HepG2 (cell line): ENCODE results near the gene PSKH1. TPM values are rescaled to one million over a fixed set of nuclear protein-coding genes. Genes with fewer than 3 reads are reported as not detected.

ENCODE experiments used
- BCL6 ChIP-seq: IDR thresholded peaks from 2 replicates; pipeline ENCODE4 v1.6.1; 2016; ENCODE audit warnings: missing genetic modification reagents, missing compliant biosample characterization
- CEBPB ChIP-seq: IDR thresholded peaks from 2 replicates; pipeline ENCODE4 v1.6.1; 2011; ENCODE audit warnings: low read depth, low read length, improper control_type of control experiment, borderline replicate concordance
- ETV5 ChIP-seq: IDR thresholded peaks from 2 replicates; pipeline ENCODE4 v1.6.1; 2018; ENCODE audit warnings: missing biosample characterization, missing genetic modification reagents, inconsistent platforms, borderline replicate concordance
- GTF3A ChIP-seq: sonication (generic); formaldehyde crosslinking; conservative IDR thresholded peaks from 2 replicates; pipeline ENCODE4 v1.4.0; 2020; ENCODE audit warnings: mild to moderate bottlenecking, missing genetic modification reagents
- HES4 ChIP-seq: sonication (generic); formaldehyde crosslinking; IDR thresholded peaks from 2 replicates; pipeline ENCODE4 v1.9.0; 2021; ENCODE audit warnings: mild to moderate bottlenecking, missing genetic modification reagents, borderline replicate concordance
- HHEX ChIP-seq: IDR thresholded peaks from 2 replicates; pipeline ENCODE4 v1.6.1; 2016; ENCODE audit warnings: control low read depth
- HOXA7 ChIP-seq: sonication (generic); formaldehyde crosslinking; IDR thresholded peaks from 2 replicates; pipeline ENCODE4 v1.8.1; 2022; ENCODE audit warnings: mild to moderate bottlenecking, missing genetic modification reagents, moderate library complexity
- JUND ChIP-seq: sonication (generic); formaldehyde crosslinking; IDR thresholded peaks from 2 replicates; pipeline ENCODE4 v1.8.0; 2022; ENCODE audit warnings: mild to moderate bottlenecking, missing genetic modification reagents
- MAZ ChIP-seq, 2 experiments: sonication (generic) in 1 of 2; formaldehyde crosslinking in 1 of 2; IDR thresholded peaks; 2 replicates each; pipeline versions ENCODE4 v1.5.0 to v1.6.1; 2012 to 2020; ENCODE audit warnings: low read depth in 2 of 2, mild to moderate bottlenecking in 2 of 2, borderline replicate concordance in 1 of 2, improper control_type of control experiment in 1 of 2, low read length in 1 of 2, missing genetic modification reagents in 1 of 2, moderate library complexity in 1 of 2
- MTA1 ChIP-seq: sonication (generic); formaldehyde crosslinking; IDR thresholded peaks from 2 replicates; pipeline ENCODE4 v1.4.0; 2020; ENCODE audit warnings: missing genetic modification reagents, mild to moderate bottlenecking, borderline replicate concordance
- SNAPC2 ChIP-seq: sonication (generic); formaldehyde crosslinking; IDR thresholded peaks from 2 replicates; pipeline ENCODE4 v1.8.1; 2022; ENCODE audit warnings: mild to moderate bottlenecking, missing genetic modification reagents
- STAT5B ChIP-seq: sonication (generic); formaldehyde crosslinking; IDR thresholded peaks from 2 replicates; pipeline ENCODE4 v1.4.0; 2020; ENCODE audit warnings: missing genetic modification reagents
- U2AF1 ChIP-seq: fragments of 200-400 bp; formaldehyde crosslinking; optimal IDR thresholded peaks from 2 replicates; pipeline ENCODE3; 2017; ENCODE audit warnings: mild to moderate bottlenecking, low read depth, low read length
- ZFP36 ChIP-seq: fragments of 150-350 bp; IDR thresholded peaks from 2 replicates; pipeline ENCODE4 v1.6.1; 2018; ENCODE audit warnings: borderline replicate concordance, low read length, low read depth; ENCODE audit not compliant: partially characterized antibody
- ZMYM2 ChIP-seq: sonication (generic); formaldehyde crosslinking; IDR thresholded peaks from 2 replicates; pipeline ENCODE4 v1.8.0; 2022; ENCODE audit warnings: mild to moderate bottlenecking, missing genetic modification reagents
- ZNF282 ChIP-seq: fragments of 450-650 bp; IDR thresholded peaks from 2 replicates; pipeline ENCODE4 v1.6.1; 2018; ENCODE audit not compliant: partially characterized antibody
- ZNF337 ChIP-seq: sonication (generic); formaldehyde crosslinking; IDR thresholded peaks from 2 replicates; pipeline ENCODE4 v1.5.1; 2020; ENCODE audit warnings: missing genetic modification reagents, low read depth, mild to moderate bottlenecking, borderline replicate concordance
- ZNF598 ChIP-seq: sonication (generic); formaldehyde crosslinking; IDR thresholded peaks from 2 replicates; pipeline ENCODE4 v1.5.1; 2020; ENCODE audit warnings: mild to moderate bottlenecking, missing genetic modification reagents, borderline replicate concordance
- ZNF761 ChIP-seq: sonication (generic); formaldehyde crosslinking; conservative IDR thresholded peaks from 2 replicates; pipeline ENCODE4 v1.4.0; 2020; ENCODE audit warnings: mild to moderate bottlenecking, missing genetic modification reagents
- polyA plus RNA-seq, 8 experiments: library from polyadenylated mRNA; depleted of rRNA in 3 of 8; stranded (reverse) in 7 of 8; unstranded in 1 of 8; fragments of >200 nt; fragmentation: Illumina TruSeq in 4 of 8; extraction: Trizol in 4 of 8; gene quantifications; 2 replicates each; pipeline versions ENCODE4 v1.2.1 to v1.2.3, GENCODE V29; 2011 to 2016; ENCODE audit warnings: low read depth in 4 of 8, missing spikeins in 1 of 8, mixed read lengths in 1 of 8; ENCODE audit not compliant: insufficient read depth in 1 of 8
- total RNA-seq, 5 experiments: library from RNA; depleted of rRNA; stranded (reverse); fragments of >200 nt; fragmentation: Illumina TruSeq; extraction: Trizol; gene quantifications; 2 replicates each; pipeline ENCODE4 v1.2.3, GENCODE V29; 2016; ENCODE audit warnings: low read depth in 1 of 5
- TF ChIP-seq, protein P1 (sequence below): IDR thresholded peaks from 2 replicates; pipeline ENCODE4 v1.6.1; 2012; ENCODE audit warnings: inconsistent platforms
- TF ChIP-seq, protein P2 (sequence below): sonication (generic); formaldehyde crosslinking; IDR thresholded peaks from 2 replicates; pipeline ENCODE4 v1.5.1; 2020; ENCODE audit warnings: mild to moderate bottlenecking, missing genetic modification reagents, borderline replicate concordance
- TF ChIP-seq, protein P3 (sequence below): sonication (generic); formaldehyde crosslinking; IDR thresholded peaks from 2 replicates; pipeline ENCODE4 v1.5.0; 2020; ENCODE audit warnings: mild to moderate bottlenecking, missing genetic modification reagents
- TF ChIP-seq, protein P4 (sequence below): IDR thresholded peaks from 2 replicates; pipeline ENCODE4 v1.6.1; 2016; ENCODE audit warnings: missing compliant biosample characterization, missing genetic modification reagents, borderline replicate concordance

The PSKH1 gene
- total and polyA plus RNA-seq, 2 of the 13 experiments (the other 11 are each of a cell fraction or from before 2014, with no cell fraction given) = 8.4 to 19.1 TPM

DNA sequence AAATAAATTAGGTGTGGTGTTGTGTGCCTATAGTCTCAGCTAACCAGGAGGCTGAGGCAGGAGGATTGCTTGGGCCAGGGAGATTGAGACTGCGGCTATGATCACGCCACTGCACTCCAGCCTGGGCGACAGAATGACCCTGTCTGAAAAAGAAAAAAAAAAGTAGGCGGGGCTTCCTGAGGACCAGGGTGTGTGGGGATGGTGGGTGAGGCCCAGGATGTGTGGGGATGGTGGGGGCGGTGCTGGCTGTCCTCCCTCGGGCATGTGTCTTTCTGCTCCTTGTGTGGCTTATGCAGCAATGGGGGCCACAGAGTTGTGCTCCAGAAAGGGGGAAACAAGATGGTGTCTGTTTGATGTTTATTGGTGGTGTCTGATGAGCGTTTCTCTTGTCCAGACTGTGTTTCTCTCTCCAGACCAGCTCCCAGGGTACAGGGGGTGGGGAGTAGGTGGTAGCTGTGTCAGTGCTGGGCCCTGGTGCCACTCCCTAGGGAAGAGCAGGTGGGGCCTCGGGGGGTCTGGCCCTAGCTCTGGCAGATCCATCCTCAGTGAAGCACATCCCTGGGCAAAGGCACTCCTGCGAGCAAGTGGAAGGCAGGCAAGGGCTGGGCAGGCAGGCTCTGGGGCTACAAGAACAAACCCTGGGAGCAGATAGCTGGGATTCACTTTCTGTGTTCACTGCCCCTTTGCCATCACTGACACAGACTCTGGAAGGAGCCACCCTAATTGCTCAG, 48.6 kb downstream of the PSKH1 start (continued):
- TF ChIP-seq HES4 (CRISPR knock-in tag) (0 out of 2 replicates have a peak, but pooled peaks have one; percentile 10), BCL6 (CRISPR knock-in tag) (no peak), CEBPB (no peak), HHEX (CRISPR knock-in tag) (0 out of 2 replicates have a peak, but pooled peaks have one; percentile 28), JUND (CRISPR knock-in tag) (no peak), ZNF337 (no peak), ZNF761 (no peak), STAT5B (CRISPR knock-in tag) (no peak), MTA1 (CRISPR knock-in tag) (peak; percentile 42; the same call in 1 of the 2 replicates), ZNF282 (no peak), SNAPC2 (no peak), ZMYM2 (no peak), ZNF598 (CRISPR knock-in tag) (no peak), ZFP36 (no peak), HOXA7 (CRISPR knock-in tag) (no peak), MAZ (IDR thresholded peaks at IDR 0.05; ENCODE audit: borderline replicate concordance, low read depth, low read length) (no peak), MAZ (CRISPR knock-in tag; IDR thresholded peaks at IDR 0.05; ENCODE audit: low read depth) (peak; percentile 39; the same call in 1 of the 2 replicates), U2AF1 (no peak), GTF3A (CRISPR knock-in tag) (no peak), ETV5 (no peak)
- TF ChIP-seq, protein P1, sequence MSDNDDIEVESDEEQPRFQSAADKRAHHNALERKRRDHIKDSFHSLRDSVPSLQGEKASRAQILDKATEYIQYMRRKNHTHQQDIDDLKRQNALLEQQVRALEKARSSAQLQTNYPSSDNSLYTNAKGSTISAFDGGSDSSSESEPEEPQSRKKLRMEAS = no peak
- TF ChIP-seq, protein P2, sequence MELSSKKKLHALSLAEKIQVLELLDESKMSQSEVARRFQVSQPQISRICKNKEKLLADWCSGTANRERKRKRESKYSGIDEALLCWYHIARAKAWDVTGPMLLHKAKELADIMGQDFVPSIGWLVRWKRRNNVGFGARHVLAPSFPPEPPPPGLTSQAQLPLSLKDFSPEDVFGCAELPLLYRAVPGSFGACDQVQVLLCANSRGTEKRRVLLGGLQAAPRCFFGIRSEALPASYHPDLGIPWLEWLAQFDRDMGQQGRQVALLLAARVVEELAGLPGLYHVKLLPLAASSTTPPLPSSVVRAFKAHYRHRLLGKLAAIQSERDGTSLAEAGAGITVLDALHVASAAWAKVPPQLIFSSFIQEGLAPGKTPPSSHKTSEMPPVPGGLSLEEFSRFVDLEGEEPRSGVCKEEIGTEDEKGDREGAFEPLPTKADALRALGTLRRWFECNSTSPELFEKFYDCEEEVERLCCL = no peak
- TF ChIP-seq, protein P3, sequence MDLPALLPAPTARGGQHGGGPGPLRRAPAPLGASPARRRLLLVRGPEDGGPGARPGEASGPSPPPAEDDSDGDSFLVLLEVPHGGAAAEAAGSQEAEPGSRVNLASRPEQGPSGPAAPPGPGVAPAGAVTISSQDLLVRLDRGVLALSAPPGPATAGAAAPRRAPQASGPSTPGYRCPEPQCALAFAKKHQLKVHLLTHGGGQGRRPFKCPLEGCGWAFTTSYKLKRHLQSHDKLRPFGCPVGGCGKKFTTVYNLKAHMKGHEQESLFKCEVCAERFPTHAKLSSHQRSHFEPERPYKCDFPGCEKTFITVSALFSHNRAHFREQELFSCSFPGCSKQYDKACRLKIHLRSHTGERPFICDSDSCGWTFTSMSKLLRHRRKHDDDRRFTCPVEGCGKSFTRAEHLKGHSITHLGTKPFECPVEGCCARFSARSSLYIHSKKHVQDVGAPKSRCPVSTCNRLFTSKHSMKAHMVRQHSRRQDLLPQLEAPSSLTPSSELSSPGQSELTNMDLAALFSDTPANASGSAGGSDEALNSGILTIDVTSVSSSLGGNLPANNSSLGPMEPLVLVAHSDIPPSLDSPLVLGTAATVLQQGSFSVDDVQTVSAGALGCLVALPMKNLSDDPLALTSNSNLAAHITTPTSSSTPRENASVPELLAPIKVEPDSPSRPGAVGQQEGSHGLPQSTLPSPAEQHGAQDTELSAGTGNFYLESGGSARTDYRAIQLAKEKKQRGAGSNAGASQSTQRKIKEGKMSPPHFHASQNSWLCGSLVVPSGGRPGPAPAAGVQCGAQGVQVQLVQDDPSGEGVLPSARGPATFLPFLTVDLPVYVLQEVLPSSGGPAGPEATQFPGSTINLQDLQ (CRISPR knock-in tag) = no peak
- TF ChIP-seq, protein P4, sequence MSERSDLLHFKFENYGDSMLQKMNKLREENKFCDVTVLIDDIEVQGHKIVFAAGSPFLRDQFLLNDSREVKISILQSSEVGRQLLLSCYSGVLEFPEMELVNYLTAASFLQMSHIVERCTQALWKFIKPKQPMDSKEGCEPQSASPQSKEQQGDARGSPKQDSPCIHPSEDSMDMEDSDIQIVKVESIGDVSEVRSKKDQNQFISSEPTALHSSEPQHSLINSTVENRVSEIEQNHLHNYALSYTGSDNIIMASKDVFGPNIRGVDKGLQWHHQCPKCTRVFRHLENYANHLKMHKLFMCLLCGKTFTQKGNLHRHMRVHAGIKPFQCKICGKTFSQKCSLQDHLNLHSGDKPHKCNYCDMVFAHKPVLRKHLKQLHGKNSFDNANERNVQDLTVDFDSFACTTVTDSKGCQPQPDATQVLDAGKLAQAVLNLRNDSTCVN (CRISPR knock-in tag) = no peak
